ENCODE measurements around the gene LKAAEAR1.
"Not testable (repeated sequence)": the region's sequence is repeated elsewhere in the genome, so short reads cannot be mapped to it uniquely, and the experiment has no call there.

Gene LKAAEAR1, protein sequence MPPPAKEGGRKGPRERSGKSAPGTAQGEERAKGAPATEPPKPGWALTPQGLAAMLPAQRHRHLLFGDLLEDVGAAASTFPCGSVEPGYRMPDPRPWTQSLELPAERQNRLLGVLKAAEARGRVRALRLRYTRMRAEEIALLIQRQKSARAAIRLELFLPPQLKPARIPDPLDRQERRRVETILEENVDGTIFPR

DNA sequence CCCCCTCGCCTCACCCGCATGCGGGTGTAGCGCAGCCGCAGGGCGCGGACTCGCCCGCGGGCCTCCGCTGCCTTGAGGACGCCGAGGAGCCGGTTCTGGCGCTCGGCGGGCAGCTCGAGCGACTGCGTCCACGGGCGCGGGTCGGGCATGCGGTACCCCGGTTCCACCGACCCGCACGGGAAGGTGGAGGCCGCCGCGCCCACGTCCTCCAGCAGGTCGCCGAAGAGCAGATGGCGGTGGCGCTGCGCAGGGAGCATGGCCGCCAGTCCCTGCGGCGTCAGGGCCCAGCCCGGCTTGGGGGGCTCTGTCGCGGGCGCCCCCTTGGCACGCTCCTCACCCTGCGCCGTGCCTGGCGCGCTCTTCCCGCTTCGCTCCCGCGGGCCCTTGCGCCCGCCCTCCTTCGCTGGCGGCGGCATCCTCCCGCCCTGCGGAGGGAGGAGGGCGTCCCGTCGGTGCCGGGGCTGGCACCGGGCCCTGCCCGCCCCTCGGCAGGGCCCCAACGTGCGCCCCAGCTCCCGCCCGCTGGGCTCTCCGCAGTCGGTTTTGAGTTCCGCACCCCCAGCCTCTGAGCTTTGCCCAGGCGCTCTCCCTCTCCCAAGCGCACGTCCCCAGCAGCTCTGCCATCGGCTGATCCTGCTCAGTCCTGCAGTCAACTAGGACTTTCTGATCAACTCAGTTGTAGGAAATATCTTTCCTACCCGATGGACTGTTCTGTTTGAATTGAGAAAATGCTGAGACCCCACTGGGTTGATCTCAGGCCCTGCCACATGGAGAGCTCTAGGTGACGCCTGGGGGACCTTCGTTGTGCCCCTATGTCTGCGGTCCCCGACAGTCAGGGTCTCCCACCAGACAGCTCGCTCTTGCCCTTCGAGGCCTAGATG lies at the start of gene LKAAEAR1:
TSS of gene LKAAEAR1 (minus strand) at position 595 of the 881 bp plus-strand sequence. CDS start at position 416, 179 bp downstream.
- DNase-seq (ENCODE audit: extremely low spot score, insufficient read length, low read depth) (no peak), FAIRE-seq (no peak)

DNA sequence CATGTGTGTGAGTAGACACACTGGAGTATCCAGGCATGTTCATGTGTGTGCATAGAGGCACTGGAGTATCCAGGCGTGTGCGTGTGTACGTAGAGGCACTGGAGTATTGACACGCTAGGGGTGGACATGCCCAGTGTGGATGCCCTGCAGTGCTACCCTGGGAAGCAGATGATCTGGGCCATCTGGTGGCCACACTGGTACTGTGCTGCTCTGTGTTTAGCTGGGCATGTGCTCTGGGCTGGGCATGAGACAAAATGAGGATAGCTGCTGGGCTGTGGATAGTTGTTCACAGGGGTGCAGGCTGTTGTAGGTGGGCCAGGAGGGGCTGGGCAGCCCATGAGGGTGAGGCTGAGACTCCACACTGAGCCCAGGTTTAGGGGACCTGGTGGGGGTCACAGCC lies 47.2 kb upstream of the LKAAEAR1 start:
- FAIRE-seq (no peak), DNase-seq (ENCODE audit: extremely low spot score, insufficient read length, low read depth) (no peak)

DNA sequence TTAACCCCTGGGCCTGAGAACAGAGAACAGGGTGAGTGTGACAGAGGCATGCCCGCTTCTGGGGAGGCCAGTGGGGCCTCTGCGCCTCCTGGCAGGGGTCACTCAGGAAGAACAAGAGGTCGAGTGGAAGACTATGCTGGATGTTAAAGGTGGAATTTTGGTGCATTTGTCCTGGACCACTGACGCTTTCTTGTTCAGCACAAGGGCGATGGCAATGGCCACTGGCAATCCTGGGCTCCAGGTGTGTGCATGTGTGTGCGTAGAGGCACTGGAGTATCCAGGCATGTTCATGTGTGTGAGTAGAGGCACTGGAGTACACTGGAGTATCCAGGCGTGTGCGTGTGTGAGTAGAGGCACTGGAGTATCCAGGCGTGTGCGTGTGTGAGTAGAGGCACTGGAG lies 46.7 kb upstream of the LKAAEAR1 start:
- no peak for FAIRE-seq
- no peak for DNase-seq (ENCODE audit: extremely low spot score, insufficient read length, low read depth)

DNA sequence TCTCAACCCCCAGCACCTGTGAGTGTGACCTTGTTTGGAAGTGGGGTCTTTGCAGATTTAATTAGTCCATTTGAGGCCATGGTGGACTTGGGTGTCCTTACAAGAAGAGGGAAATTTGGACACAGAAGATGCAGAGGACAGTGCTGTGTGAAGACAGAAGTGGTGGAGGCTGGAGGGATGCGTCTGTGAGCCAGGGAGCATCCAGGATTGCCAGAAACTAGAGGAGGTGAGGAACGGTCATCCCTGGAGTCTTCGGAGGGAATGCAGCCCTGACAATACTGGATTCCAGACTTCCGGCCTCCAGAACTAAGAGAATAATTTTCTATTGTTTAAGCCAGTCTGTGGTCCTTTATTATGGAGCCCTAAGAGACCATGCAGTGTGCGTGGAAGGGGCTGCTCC lies 46.1 kb upstream of the LKAAEAR1 start:
- FAIRE-seq (no peak), DNase-seq (ENCODE audit: extremely low spot score, insufficient read length, low read depth) (no peak)

DNA sequence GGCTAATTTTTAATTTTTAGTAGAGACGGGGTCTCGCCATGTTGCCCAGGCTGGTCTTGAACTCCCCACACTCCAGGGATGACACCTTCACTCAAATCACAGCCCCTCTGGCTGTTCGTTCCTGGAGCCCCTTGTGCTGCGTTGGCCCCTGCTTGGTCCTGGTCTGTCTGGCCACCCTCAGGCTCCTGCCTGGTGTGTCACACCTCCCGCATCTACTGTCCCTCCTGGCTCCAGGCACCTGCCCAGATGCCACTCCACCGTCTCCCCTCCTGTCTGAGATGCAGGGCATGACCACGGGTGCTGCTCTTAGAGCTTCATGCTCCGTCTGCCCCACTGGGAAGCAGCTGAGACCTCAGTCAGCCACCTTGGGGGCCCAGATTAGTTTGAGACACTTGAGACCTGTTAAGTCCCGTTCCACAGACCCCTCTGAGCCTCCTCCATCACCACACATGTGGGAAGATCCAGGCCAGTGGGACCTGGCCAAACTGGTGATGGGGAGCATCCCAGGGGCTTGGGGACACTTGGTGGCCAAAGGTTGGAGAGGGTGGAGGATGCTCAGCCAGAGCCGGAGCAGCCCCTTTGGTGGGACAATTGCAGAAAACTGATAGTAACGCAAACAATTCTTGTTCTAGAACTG lies 45.1 kb upstream of the LKAAEAR1 start:
- FAIRE-seq (no peak), DNase-seq (ENCODE audit: extremely low spot score, insufficient read length, low read depth) (no peak)

DNA sequence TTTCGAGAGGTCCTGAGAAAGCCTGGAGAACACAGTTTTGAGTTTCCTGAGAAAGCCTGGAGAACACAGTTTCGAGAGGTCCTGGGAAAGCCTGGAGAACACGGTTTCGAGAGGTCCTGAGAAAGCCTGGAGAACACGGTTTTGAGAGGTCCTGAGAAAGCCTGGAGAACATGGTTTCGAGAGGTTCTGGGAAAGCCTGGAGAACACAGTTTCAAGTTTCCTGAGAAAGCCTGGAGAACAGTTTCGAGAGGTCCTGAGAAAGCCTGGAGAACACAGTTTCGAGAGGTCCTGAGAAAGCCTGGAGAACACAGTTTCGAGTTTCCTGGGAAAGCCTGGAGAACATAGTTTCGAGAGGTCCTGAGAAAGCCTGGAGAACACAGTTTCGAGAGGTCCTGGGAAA lies 39.3 kb upstream of the LKAAEAR1 start:
- FAIRE-seq; DNase-seq (ENCODE audit: extremely low spot score, insufficient read length, low read depth): not testable (repeated sequence)

DNA sequence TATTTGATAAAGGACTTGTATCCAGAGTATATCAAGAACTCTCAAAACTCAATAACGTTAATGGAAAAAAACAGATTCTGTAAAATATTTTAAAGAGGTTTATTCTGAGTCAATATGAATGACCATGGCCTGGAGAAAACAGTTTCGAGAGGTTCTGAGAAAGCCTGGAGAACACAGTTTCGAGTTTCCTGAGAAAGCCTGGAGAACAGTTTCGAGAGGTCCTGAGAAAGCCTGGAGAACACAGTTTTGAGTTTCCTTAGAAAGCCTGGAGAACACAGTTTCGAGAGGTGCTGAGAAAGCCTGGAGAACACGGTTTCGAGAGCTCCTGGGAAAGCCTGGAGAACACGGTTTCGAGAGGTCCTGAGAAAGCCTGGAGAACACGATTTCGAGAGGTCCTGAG lies 38.7 kb upstream of the LKAAEAR1 start:
- DNase-seq (ENCODE audit: extremely low spot score, insufficient read length, low read depth); FAIRE-seq: not testable (repeated sequence)

DNA sequence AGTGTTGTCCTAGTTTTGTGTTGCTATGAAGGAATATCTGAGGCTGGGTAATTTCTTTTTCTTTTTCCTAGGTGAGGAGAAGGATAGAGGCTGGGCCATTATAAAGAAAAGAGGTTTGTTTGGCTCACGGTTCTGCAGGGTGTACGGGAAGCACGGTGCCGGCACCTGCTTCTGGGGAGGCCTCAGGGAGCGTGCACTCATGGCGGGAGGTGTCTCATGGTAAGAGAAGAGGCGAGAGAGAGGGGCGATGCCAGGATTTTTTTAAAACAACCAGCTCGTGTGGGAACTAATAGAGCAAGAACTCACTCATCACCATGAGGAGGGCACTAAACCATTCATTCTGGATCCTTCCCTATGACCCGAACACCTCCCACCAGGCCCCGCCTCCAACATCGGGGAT lies 37.4 kb upstream of the LKAAEAR1 start:
- DNase-seq (ENCODE audit: extremely low spot score, insufficient read length, low read depth) (no peak), FAIRE-seq (no peak)

DNA sequence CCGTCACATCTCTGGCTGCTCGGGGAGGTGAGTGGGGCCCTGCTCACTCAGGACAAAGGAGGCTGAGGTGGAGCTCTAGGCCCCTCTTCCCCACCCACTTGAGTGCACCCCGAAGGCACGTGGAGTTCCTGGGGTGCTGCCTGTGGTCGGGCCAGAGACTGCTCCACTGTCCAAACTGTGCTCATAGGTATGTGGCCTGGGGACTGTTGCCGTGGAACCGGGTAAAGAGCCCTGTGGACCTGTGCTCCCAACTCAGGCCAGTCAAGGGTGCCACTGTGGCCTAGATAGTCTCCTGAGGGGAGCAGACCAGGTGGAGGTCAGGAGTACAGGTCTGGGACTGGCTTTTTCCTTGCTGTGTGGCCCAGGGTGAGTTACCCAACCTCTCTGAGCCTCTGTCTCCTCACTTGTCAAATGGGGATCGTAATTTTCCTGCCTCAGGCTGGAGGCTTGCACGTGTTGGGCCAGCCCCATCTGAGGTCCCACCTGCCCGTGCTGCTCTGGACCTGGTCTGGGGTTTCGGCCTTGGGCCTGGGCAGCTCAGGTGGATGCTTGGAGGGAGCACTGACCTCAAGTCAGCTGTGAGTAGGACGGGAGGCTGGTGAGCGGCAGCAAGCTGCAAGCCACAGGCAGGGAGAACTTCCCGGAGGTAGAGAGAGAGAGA lies 35.6 kb upstream of the LKAAEAR1 start:
- no peak for DNase-seq (ENCODE audit: extremely low spot score, insufficient read length, low read depth)
- no peak for FAIRE-seq

DNA sequence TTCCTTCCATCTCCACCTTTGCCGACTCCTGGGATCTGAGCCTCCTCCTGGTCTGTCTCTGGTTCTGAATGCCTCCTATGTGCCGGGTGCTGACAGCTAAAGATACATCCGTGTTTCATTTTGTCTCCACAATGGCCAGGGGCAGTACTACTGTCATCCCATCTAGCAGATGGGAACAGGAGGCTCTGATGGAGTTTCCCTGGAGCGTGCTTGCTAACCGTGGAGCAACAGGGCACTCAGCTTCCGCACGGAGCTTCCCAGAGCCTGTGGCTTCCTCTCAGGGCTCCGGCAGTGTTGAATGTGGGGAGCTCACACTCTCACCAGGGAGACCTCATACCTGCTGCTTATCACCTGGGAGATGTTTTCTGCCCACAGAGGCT lies 35.1 kb upstream of the LKAAEAR1 start:
- FAIRE-seq: no peak
- no peak for DNase-seq (ENCODE audit: extremely low spot score, insufficient read length, low read depth)

DNA sequence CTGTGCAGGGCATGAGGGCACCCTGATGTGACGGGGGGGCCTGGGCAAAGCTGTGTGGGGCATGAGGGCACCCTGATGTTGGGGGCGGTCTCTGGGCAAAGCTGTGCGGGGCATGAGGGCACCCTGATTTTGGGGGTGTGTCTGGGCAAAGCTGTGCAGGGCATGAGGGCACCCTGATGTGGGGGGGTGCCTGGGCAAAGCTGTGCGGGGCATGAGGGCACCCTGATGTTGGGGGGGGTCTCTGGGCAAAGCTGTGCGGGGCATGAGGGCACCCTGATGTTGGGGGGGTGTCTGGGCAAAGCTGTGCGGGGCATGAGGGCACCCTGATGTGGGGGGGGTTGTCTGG lies 33.2 kb upstream of the LKAAEAR1 start:
- not testable (repeated sequence) for FAIRE-seq; DNase-seq (ENCODE audit: extremely low spot score, insufficient read length, low read depth)

DNA sequence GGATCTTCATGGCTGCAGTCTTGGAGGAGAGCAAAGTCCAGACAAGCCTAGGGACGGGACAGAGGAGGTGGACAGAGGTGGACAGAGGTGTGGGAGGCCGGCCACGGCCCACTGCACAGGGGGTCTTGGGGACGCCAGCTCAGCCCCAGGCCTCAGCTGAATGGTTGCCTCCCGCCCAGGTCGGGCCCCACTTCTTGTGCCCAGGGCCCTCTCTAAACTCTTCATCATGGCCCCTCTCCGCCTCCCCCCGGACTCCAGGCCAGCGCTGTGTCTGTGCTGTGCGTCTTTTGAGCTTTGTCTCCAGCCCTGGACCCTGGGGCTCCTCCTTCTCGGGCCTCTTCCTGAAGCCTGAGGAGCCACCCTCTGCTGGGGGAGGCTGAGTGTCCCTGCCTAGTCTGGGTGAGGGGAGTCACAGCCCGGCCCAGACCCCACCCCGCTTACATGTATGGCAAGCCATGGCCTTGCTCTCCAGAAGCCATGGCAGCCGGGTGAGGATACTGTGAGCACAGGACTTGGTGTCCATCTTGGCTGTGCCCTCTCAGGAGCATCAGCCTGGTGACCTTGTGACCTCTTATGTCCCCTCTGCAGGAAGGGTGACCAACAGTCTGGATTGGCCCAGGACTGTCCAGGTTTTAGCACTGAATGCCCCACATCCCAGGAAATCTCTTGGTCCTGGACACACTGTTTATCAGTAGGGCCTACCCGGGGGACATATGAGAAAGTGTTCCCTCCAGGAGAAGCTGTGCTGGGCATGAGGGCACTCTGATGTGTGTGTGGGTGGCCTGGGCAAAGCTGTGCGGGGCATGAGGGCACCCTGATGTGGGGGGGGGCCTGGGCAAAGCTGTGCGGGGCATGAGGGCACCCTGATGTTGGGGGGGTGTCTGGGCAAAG lies 32.6 kb upstream of the LKAAEAR1 start:
- FAIRE-seq: no peak
- no peak for DNase-seq (ENCODE audit: extremely low spot score, insufficient read length, low read depth)

DNA sequence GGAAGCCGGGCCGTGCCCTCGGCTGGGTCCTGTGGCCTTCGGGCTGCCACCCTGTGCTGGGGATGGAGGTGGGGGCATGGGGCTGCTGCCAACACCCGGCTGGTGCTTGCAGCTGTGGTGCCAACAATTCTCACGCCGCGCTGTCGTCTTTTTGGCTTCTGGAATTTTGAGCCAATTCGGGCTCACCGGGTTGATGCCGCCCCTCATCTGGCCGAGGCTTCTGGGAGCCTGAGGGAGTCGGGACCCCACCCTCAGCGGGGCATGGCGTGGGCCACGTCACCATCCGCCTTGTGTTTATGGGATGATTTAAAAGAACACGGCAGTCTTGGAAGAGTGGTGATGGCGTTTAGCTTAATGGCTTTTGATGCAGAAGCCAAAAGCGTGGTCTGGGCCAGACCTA lies 31.8 kb upstream of the LKAAEAR1 start:
- no peak for FAIRE-seq
- no peak for DNase-seq (ENCODE audit: extremely low spot score, insufficient read length, low read depth)

DNA sequence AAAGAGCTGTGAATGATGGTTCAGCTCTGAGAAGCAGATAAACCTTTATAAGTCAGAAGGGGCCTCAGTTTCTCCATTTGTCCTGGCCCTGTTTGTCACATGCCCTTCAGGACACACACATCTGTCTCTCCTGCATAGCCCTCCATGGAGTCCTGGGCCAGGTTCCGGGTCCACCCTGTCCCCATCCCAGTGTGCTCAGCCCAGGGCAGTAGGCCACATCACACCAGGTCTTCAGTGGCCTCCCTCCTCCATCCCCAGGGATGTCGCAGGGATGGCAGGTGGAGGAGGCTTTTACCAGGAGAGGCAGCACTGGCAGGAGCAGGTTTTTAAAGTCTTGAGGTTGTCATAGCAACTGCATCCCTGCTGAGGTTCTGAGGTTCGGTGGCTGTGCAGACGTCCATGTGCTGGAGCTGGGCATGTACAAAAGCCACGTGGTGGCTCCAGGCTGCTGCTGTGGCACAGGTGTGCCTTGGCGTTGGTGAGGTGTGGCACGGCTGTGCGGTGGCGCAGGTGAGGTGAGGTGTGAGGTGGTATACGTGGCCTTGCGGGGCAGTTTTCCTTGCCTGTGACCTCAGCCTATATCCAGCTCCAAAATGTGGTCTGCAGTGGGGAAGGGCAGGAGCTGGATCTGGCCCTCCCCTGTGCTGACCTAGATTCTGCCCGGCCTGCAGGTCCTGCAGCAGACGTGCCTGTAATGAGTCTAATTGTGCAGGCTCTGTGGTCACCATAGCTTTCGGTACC lies 31.1 kb upstream of the LKAAEAR1 start:
- FAIRE-seq (no peak), DNase-seq (ENCODE audit: extremely low spot score, insufficient read length, low read depth) (no peak)

DNA sequence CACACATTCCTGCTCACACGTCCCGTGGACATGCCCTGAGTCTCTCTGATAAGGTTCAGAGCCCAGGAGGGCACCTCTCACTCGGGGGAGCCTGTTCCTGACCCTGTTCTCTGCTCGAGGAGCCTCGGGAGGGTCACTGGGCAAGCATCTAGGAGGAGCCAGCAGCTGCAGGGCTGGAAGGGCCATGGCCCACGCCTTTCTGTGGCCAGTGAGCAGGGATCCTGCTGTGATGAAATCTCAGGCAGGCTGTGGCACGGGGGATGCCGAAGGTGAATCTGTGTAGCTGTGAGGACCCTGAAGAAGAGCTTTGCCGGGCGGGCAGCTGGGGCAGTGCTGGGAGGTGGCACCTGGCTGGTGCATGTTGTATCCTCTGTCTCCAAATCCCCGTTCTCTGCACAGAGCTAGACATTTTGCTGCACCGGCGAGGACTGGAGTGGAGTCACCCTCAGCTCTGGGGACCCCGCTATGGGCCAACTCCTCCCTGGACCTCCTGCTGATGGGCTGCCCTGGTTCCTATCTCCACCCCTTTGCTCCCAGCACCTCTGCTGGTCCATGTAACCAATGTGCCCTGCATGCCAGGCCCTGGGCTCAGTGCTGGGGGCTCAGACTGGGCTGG lies 30.3 kb upstream of the LKAAEAR1 start:
- no peak for DNase-seq (ENCODE audit: extremely low spot score, insufficient read length, low read depth)
- no peak for FAIRE-seq

DNA sequence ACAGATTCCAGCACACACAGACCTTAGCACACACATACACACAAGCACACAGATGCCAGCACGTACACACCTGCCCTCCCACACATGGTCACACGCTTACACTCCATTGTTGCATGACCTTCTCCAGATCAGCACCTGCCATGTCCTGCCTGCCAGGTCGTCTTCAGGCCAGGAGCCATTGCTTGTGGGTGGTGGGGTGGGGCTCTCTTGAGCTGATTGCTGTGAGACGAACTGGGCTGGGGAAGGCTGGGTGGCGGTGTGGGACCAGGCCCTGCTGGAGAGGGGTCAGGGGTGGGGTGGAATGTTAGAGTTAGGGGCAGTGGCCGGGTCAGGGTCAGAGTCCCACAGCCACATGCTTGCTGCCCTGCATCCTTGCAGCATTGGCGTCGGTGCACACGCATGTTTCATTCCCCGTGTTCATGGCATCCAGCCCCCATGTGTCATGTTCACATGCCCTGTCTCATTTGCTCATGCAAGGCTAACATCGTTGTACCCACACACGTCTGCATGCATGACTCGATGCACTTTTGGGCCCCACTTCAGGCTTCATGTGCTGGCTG lies 29.7 kb upstream of the LKAAEAR1 start:
- DNase-seq (ENCODE audit: extremely low spot score, insufficient read length, low read depth) (no peak), FAIRE-seq (no peak)

DNA sequence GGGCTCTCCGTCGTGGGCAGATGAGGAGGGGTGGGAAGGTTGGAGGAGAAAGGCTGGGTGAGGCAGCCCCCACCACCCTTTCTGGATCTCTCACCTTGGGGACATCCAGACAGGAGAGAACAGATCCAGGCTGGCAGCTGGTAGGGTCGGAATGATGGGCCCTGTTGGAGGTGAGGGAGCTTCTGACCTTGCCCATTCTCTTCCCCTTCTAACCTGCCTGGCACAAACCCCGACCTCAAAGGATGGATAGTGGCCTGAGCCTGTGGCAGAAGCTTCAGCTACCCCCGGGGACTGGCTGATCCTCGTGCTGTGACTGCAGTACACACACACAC lies 29.2 kb upstream of the LKAAEAR1 start:
- DNase-seq (ENCODE audit: extremely low spot score, insufficient read length, low read depth) (no peak), FAIRE-seq (no peak)

DNA sequence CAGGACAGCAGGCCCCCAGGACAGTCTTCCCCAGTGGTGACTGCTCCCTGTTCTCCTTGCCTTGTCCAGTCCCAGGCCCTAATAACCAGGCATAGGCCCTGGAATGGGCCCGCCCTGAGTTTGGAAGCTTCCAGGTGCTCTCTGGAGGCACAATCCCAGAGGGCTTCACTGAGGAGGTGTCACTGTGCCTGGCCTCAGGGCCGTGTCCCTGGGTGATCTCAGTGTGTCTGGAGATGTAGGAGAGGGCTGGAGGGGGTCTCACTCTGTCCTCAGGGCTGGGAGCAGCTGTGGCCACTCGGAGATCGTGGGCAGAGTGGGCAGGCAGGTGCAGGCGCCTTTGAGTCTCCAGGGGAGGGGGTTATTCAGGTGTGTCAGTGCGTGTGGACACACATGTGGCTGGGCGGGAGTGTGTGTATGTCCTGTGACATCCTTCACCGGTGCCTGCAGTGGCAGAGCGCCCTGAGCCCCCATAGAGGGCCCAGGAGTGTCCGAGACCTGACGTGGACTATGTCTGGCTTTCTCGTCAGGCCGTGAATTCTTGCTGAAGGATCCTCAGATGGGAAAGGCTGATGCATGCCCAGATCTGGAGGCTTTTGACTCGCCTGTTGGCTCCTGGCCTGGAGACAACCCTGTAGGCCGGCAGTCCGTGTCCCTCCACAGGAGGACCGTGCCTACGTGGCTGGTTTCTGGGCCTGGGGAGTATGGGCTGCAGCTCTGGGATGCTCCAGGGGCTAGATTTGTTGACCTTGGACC lies 28.7 kb upstream of the LKAAEAR1 start:
- no peak for DNase-seq (ENCODE audit: extremely low spot score, insufficient read length, low read depth)
- FAIRE-seq: no peak
